ENCODE measurements around the gene MTPN.

The MTPN gene

GRCh38 chr7:135942614-135943013, 34.5 kb downstream of the MTPN start:
- no peak for ATAC-seq (replicated peaks; ENCODE audit: extremely low read depth, poor library complexity, severe bottlenecking)
- Mint-ChIP-seq H3K9me3 (no peaks in the 10 kb centered on the region), H3K27ac (ENCODE audit: low read depth) (no peak overlapping the region), H3K4me3 (no peak overlapping the region), H3K27me3 (no peaks in the 10 kb centered on the region), H3K4me1 (peaks cover 42% of the 10 kb centered on the region), H3K36me3 (ENCODE audit: insufficient read depth) (peaks cover 17% of the 10 kb centered on the region)
- no peak for DNase-seq (ENCODE audit: low spot score in 2 of 2)

DNA sequence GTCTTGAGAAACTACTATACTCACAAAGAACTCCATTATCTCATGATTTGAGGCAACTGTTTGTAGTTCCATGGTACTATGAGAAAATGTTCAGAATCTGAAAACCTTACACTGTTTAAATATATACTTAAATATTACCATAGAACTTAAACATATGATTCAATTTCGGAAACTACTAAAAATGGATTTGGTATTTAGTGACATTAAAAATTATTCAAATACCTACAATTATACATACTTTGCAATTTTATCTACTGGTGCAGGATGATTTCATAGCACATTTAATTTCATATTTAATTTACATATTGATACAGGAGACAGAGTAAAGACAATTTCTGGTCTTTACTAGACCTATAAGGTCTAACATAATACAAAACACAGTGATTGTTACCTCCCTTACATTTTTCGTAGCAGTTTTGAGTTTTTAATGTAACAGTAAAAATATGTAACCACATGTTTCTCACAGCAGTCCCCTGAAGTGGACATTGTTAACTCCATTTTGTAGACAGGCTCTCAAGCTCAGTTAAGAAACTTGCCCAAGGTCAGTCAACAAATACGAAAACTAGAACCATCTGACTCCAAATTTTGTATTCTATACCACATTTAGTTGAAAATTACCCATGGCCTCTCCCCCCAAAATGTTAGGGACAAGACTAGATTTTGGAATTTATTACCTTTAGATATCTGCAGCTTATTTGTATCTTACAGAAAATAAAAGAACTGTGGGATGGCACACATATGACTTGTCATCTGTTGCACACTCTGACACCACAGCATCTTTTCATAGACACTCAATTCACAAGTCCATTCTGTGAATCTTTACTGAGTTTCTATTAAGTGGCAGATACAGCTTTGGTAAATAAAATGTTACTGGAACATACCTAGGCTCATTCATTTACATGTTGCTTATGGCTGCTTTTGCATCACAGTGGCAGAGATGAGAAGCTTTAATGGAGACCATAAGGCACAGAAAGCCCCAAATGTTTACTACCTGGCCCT, 36.8 kb downstream of the MTPN start:
- Mint-ChIP-seq H3K36me3 (ENCODE audit: insufficient read depth) (peaks cover 5% of the 10 kb centered on the region), H3K4me1 (peaks cover 55% of the 10 kb centered on the region), H3K27ac (ENCODE audit: low read depth) (no peak overlapping the region), H3K9me3 (no peaks in the 10 kb centered on the region), H3K4me3 (no peak overlapping the region), H3K27me3 (no peaks in the 10 kb centered on the region)
- no peak for ATAC-seq (replicated peaks; ENCODE audit: extremely low read depth, poor library complexity, severe bottlenecking)
- no peak for DNase-seq (ENCODE audit: low spot score in 2 of 2)

- ATAC-seq (replicated peaks; ENCODE audit: extremely low read depth, poor library complexity, severe bottlenecking) (no peak), DNase-seq (ENCODE audit: low spot score in 2 of 2) (no peak)
- Mint-ChIP-seq H3K36me3 (ENCODE audit: insufficient read depth) (peaks cover 5% of the 10 kb centered on the region), H3K4me1 (peaks cover 63% of the 10 kb centered on the region), H3K27ac (ENCODE audit: low read depth) (peak overlapping the region; percentile 26), H3K27me3 (no peaks in the 10 kb centered on the region), H3K9me3 (no peaks in the 10 kb centered on the region), H3K4me3 (peak overlapping the region; percentile 40)
These were observed 37.8 kb downstream of the MTPN start for GRCh38 chr7:135939261-135939812.

DNA sequence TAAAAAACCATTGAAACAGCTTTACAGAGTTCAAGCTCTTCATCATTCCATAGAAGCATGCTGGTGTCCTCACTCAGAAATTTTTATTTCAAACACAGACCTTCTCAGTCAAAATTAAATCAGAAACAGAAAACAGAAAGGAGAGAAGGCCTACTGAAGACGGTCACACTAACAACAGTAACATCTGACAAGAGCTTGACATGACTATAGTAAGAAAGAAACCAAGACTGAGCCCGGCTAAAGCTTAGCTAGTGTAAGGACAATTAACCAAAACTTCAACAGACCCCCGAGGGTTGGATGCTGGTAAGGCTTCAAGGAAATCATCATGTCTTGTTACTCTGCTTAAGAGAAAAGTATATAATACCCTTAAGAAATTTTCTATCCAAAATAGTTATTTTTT, 38.6 kb downstream of the MTPN start:
- peak overlapping the region; percentile 58 for H3K27ac Mint-ChIP-seq (ENCODE audit: low read depth)
- H3K4me3 Mint-ChIP-seq: no peak overlapping the region
- DNase-seq (ENCODE audit: low spot score in 2 of 2): no peak
- peaks cover 5% of the 10 kb centered on the region for H3K36me3 Mint-ChIP-seq (ENCODE audit: insufficient read depth)
- peaks cover 70% of the 10 kb centered on the region for H3K4me1 Mint-ChIP-seq
- no peaks in the 10 kb centered on the region for H3K27me3 Mint-ChIP-seq
- H3K9me3 Mint-ChIP-seq: no peaks in the 10 kb centered on the region
- ATAC-seq (replicated peaks; ENCODE audit: extremely low read depth, poor library complexity, severe bottlenecking): no peak

DNA sequence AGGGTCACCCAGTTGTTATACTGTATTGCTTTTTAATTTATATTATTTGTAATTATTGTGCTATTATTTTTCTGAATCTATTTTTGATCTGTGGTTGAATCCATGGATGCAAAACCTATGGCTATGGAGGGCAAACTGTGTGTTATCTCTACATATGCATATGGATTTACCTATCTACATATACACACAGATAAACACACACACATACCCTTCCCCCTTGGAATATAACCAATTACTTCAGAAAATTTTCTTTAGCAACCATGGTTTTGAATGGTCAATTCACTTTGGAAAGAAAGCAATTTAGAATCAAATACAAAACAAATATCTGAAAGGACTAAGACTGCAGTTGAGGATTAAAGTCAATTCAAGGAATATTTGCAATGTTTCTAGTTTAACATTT, 39.1 kb downstream of the MTPN start:
- no peak overlapping the region for H3K4me3 Mint-ChIP-seq
- ATAC-seq (replicated peaks; ENCODE audit: extremely low read depth, poor library complexity, severe bottlenecking) (no peak), DNase-seq (ENCODE audit: low spot score in 2 of 2) (no peak)
- peaks cover 3% of the 10 kb centered on the region for H3K36me3 Mint-ChIP-seq (ENCODE audit: insufficient read depth)
- H3K9me3 Mint-ChIP-seq: no peaks in the 10 kb centered on the region
- H3K27ac Mint-ChIP-seq (ENCODE audit: low read depth): peak overlapping the region; percentile 69
- peaks cover 73% of the 10 kb centered on the region for H3K4me1 Mint-ChIP-seq
- H3K27me3 Mint-ChIP-seq: no peaks in the 10 kb centered on the region

GRCh38 chr7:135936497-135937217, 40.5 kb downstream of the MTPN start:
- Mint-ChIP-seq H3K4me3 (no peak overlapping the region), H3K4me1 (peaks cover 69% of the 10 kb centered on the region), H3K36me3 (ENCODE audit: insufficient read depth) (peaks cover 3% of the 10 kb centered on the region), H3K27ac (ENCODE audit: low read depth) (no peak overlapping the region), H3K27me3 (no peaks in the 10 kb centered on the region), H3K9me3 (no peaks in the 10 kb centered on the region)
- ATAC-seq (replicated peaks; ENCODE audit: extremely low read depth, poor library complexity, severe bottlenecking): no peak
- DNase-seq (ENCODE audit: low spot score in 2 of 2): no peak

- H3K27ac Mint-ChIP-seq (ENCODE audit: low read depth): no peak overlapping the region
- H3K4me1 Mint-ChIP-seq: peaks cover 67% of the 10 kb centered on the region
- no peak overlapping the region for H3K4me3 Mint-ChIP-seq
- DNase-seq (ENCODE audit: low spot score in 2 of 2) (no peak), ATAC-seq (replicated peaks; ENCODE audit: extremely low read depth, poor library complexity, severe bottlenecking) (no peak)
- no peaks in the 10 kb centered on the region for H3K27me3 Mint-ChIP-seq
- peaks cover 10% of the 10 kb centered on the region for H3K36me3 Mint-ChIP-seq (ENCODE audit: insufficient read depth)
- H3K9me3 Mint-ChIP-seq: no peaks in the 10 kb centered on the region
These were observed 42.5 kb downstream of the MTPN start for GRCh38 chr7:135934651-135935050.

DNA sequence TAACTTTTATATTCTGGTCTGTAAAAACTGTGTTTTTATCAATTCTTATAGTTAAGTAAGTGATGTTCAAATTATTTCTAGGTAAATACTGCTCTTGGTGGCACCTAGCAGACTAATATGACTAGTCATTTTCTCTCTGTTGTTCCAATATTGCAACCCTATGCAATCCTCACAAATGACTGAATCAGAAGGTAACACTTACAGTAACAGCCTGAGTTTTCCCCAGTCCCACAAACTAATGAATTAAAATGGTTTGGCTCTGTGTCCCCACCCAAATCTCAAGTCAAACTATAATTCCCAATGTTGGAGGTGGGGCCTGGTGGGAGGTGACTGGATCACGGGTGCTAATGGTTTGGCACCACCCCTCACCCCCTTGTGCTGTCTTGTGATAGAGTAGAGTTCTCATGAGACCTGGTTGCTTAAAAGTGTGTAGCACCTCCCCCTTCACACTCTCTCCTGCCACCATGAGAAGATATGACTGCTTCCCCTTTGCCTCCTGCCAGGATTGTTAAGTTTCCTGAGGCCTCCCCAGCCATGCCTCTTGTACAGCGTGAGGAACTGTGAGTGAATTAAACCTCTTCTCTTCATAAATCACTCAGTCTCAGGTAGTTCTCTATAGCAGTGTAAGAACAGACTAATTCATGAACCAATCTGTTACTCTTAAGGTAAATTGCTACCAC, 43.5 kb downstream of the MTPN start:
- ATAC-seq (replicated peaks; ENCODE audit: extremely low read depth, poor library complexity, severe bottlenecking) (no peak), DNase-seq (ENCODE audit: low spot score in 2 of 2) (no peak)
- no peaks in the 10 kb centered on the region for H3K9me3 Mint-ChIP-seq
- H3K36me3 Mint-ChIP-seq (ENCODE audit: insufficient read depth): peaks cover 11% of the 10 kb centered on the region
- no peak overlapping the region for H3K4me3 Mint-ChIP-seq
- H3K4me1 Mint-ChIP-seq: peaks cover 58% of the 10 kb centered on the region
- H3K27ac Mint-ChIP-seq (ENCODE audit: low read depth): peak overlapping the region; percentile 86
- H3K27me3 Mint-ChIP-seq: no peaks in the 10 kb centered on the region

DNA sequence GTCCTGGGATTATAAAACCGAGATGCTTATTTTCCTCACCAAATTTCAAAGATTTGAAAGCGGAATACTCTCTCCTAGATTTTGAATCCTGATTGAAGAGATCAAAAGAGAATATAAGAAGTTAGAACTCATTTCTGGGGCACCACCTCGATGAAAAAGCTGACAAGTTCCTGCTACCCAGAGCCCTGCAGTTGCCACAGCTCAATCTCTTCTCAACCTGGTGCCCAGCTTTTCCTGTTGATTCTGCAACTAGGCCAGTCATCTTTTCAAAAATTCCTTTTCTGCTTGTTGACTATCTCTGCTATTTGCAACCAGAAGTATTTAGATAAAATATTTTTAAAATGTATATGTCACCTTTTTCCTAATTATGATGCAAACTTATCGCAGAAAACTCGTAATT, 45.0 kb downstream of the MTPN start:
- Mint-ChIP-seq H3K4me1 (peaks cover 44% of the 10 kb centered on the region), H3K27me3 (no peaks in the 10 kb centered on the region), H3K4me3 (no peak overlapping the region), H3K27ac (ENCODE audit: low read depth) (no peak overlapping the region), H3K9me3 (no peaks in the 10 kb centered on the region), H3K36me3 (ENCODE audit: insufficient read depth) (peaks cover 16% of the 10 kb centered on the region)
- DNase-seq (ENCODE audit: low spot score in 2 of 2): no peak
- no peak for ATAC-seq (replicated peaks; ENCODE audit: extremely low read depth, poor library complexity, severe bottlenecking)

GRCh38 chr7:135930565-135931461, 46.3 kb downstream of the MTPN start:
- ATAC-seq (replicated peaks; ENCODE audit: extremely low read depth, poor library complexity, severe bottlenecking): no peak
- Mint-ChIP-seq H3K9me3 (no peaks in the 10 kb centered on the region), H3K36me3 (ENCODE audit: insufficient read depth) (peaks cover 23% of the 10 kb centered on the region), H3K27me3 (no peaks in the 10 kb centered on the region), H3K4me1 (peaks cover 30% of the 10 kb centered on the region), H3K27ac (ENCODE audit: low read depth) (no peak overlapping the region), H3K4me3 (no peak overlapping the region)
- no peak for DNase-seq (ENCODE audit: low spot score in 2 of 2)

- no peak overlapping the region for H3K4me3 Mint-ChIP-seq
- H3K36me3 Mint-ChIP-seq (ENCODE audit: insufficient read depth): peaks cover 23% of the 10 kb centered on the region
- no peaks in the 10 kb centered on the region for H3K27me3 Mint-ChIP-seq
- H3K9me3 Mint-ChIP-seq: no peaks in the 10 kb centered on the region
- peaks cover 22% of the 10 kb centered on the region for H3K4me1 Mint-ChIP-seq
- ATAC-seq (replicated peaks; ENCODE audit: extremely low read depth, poor library complexity, severe bottlenecking) (no peak), DNase-seq (ENCODE audit: low spot score in 2 of 2) (no peak)
- no peak overlapping the region for H3K27ac Mint-ChIP-seq (ENCODE audit: low read depth)
These were observed 47.4 kb downstream of the MTPN start for GRCh38 chr7:135929722-135930141.

Data from central memory CD8-positive, alpha-beta T cell (primary cell).